OCI-LY1 (cell line): Measurements from ENCODE around the gene SC5D.

Source experiments
- EZH2 ChIP-seq: fragments of 200-600 bp; sonication (generic), shearing (Covaris generic); IDR thresholded peaks from 2 replicates; pipeline ENCODE4 v1.8.0; 2017; ENCODE audit warnings: borderline replicate concordance, mixed run types, mild to moderate bottlenecking, antibody characterized with exemption, low read length, moderate library complexity, mixed read lengths
- TF ChIP-seq, protein P1 (sequence below): fragments of 200-600 bp; sonication (generic), shearing (Covaris generic); IDR thresholded peaks from 2 replicates; pipeline ENCODE4 v1.5.1; 2017; ENCODE audit warnings: mild to moderate bottlenecking, antibody characterized with exemption, low read length, moderate library complexity, mixed read lengths

DNA sequence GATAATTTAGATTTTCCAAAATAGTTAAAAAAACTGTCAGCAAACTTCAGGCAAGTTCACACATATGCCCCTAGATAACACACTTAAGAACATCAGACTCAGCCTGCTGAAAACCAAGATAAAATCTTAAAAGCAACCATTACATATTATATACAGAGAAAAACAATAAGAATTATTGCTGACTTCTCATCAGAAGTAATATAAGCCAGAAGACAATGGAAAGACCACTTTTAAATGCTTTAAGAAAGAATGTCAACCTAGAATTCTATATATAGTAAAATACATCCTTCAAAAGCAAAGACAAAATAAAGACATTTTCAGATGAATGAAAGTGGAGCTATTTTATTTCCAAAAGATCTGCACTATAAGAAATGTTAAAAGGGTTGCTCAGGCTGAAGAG is 37.8 kb upstream of the SC5D start:
- TF ChIP-seq, protein P1, sequence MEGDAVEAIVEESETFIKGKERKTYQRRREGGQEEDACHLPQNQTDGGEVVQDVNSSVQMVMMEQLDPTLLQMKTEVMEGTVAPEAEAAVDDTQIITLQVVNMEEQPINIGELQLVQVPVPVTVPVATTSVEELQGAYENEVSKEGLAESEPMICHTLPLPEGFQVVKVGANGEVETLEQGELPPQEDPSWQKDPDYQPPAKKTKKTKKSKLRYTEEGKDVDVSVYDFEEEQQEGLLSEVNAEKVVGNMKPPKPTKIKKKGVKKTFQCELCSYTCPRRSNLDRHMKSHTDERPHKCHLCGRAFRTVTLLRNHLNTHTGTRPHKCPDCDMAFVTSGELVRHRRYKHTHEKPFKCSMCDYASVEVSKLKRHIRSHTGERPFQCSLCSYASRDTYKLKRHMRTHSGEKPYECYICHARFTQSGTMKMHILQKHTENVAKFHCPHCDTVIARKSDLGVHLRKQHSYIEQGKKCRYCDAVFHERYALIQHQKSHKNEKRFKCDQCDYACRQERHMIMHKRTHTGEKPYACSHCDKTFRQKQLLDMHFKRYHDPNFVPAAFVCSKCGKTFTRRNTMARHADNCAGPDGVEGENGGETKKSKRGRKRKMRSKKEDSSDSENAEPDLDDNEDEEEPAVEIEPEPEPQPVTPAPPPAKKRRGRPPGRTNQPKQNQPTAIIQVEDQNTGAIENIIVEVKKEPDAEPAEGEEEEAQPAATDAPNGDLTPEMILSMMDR = no peak
- no peak for TF ChIP-seq EZH2
